PFSK-1 (cell line): ENCODE data around the gene CFP.

Experiments used
- POLR2AphosphoS5 ChIP-seq: IDR thresholded peaks from 2 replicates; pipeline ENCODE4 v1.6.1; 2012; ENCODE audit warnings: low read depth, mild to moderate bottlenecking, control low read depth, low read length, moderate library complexity
- TAF1 ChIP-seq: IDR thresholded peaks from 2 replicates; pipeline ENCODE4 v1.6.1; 2012; ENCODE audit warnings: low read length, control low read depth, borderline replicate concordance; ENCODE audit not compliant: insufficient read depth
- TF ChIP-seq, protein P1 (sequence below), 2 experiments: IDR thresholded peaks; 2 replicates each; pipeline versions ENCODE4 v1.6.1 to v1.8.0; 2011 to 2012; ENCODE audit warnings: low read depth in 2 of 2, low read length in 2 of 2, control low read depth in 1 of 2, inconsistent platforms in 1 of 2, mild to moderate bottlenecking in 1 of 2, moderate library complexity in 1 of 2; ENCODE audit not compliant: insufficient read depth in 1 of 2

- TF ChIP-seq, protein P1, sequence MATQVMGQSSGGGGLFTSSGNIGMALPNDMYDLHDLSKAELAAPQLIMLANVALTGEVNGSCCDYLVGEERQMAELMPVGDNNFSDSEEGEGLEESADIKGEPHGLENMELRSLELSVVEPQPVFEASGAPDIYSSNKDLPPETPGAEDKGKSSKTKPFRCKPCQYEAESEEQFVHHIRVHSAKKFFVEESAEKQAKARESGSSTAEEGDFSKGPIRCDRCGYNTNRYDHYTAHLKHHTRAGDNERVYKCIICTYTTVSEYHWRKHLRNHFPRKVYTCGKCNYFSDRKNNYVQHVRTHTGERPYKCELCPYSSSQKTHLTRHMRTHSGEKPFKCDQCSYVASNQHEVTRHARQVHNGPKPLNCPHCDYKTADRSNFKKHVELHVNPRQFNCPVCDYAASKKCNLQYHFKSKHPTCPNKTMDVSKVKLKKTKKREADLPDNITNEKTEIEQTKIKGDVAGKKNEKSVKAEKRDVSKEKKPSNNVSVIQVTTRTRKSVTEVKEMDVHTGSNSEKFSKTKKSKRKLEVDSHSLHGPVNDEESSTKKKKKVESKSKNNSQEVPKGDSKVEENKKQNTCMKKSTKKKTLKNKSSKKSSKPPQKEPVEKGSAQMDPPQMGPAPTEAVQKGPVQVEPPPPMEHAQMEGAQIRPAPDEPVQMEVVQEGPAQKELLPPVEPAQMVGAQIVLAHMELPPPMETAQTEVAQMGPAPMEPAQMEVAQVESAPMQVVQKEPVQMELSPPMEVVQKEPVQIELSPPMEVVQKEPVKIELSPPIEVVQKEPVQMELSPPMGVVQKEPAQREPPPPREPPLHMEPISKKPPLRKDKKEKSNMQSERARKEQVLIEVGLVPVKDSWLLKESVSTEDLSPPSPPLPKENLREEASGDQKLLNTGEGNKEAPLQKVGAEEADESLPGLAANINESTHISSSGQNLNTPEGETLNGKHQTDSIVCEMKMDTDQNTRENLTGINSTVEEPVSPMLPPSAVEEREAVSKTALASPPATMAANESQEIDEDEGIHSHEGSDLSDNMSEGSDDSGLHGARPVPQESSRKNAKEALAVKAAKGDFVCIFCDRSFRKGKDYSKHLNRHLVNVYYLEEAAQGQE (IDR thresholded peaks at IDR 0.05; ENCODE audit: insufficient read depth in 1 of 2, low read depth in 2 of 2, low read length in 2 of 2): no peak
- TF ChIP-seq TAF1 (no peak), POLR2AphosphoS5 (no peak)
Measured at GRCh38 chrX:47628982-47629381, 748 bp downstream of the CFP start.
